T-helper 22 cell (primary cell): ENCODE data around the gene CCDC40.

ENCODE experiments used
- DNase-seq: peaks from one replicate; pipeline ENCODE4 v3.0.0-alpha.2; 2020; ENCODE audit warnings: low read depth

Gene CCDC40

GRCh38 chr17:80102664-80103448, 66.4 kb downstream of the CCDC40 start:
- no peak for DNase-seq

- no peak for DNase-seq
Measured at GRCh38 chr17:80103449-80104085, 67.1 kb downstream of the CCDC40 start.

GRCh38 chr17:80104321-80104955, 68.0 kb downstream of the CCDC40 start:
- DNase-seq: no peak

- no peak for DNase-seq
Measured at GRCh38 chr17:80104956-80105375, 68.5 kb downstream of the CCDC40 start.

GRCh38 chr17:80105762-80106161, 69.3 kb downstream of the CCDC40 start:
- DNase-seq: no peak

- no peak for DNase-seq
Measured at GRCh38 chr17:80106176-80106575, 69.7 kb downstream of the CCDC40 start.

GRCh38 chr17:80106751-80107150, 70.3 kb downstream of the CCDC40 start:
- no peak for DNase-seq

- no peak for DNase-seq
Measured at GRCh38 chr17:80107231-80108021, 71.0 kb downstream of the CCDC40 start.

- DNase-seq: no peak
Measured at GRCh38 chr17:80108036-80108971, 71.9 kb downstream of the CCDC40 start.

- no peak for DNase-seq
Measured at GRCh38 chr17:80109066-80109660, 72.7 kb downstream of the CCDC40 start.

- no peak for DNase-seq
Measured at GRCh38 chr17:80109713-80110446, 73.4 kb downstream of the CCDC40 start.

- DNase-seq: no peak
Measured at GRCh38 chr17:80110447-80110812, 74.0 kb downstream of the CCDC40 start.

- DNase-seq: no peak
Measured at GRCh38 chr17:80110927-80111701, 74.7 kb downstream of the CCDC40 start.

GRCh38 chr17:80111702-80112470, 75.4 kb downstream of the CCDC40 start:
- no peak for DNase-seq

- DNase-seq: no peak
Measured at GRCh38 chr17:80112471-80113032, 76.1 kb downstream of the CCDC40 start.

GRCh38 chr17:80113033-80113484, 76.6 kb downstream of the CCDC40 start:
- no peak for DNase-seq

- DNase-seq: no peak
Measured at GRCh38 chr17:80114758-80115157, 78.3 kb downstream of the CCDC40 start.

- DNase-seq: no peak
Measured at GRCh38 chr17:80115159-80115558, 78.7 kb downstream of the CCDC40 start.
